Measurements from ENCODE around the gene NEK9.
A peak's percentile ranks its signal among the peaks of the same experiment; 100 is the strongest.
"Not testable (repeated sequence)": the region's sequence is repeated elsewhere in the genome, so short reads cannot be mapped to it uniquely, and the experiment has no call there.

The NEK9 gene

DNA sequence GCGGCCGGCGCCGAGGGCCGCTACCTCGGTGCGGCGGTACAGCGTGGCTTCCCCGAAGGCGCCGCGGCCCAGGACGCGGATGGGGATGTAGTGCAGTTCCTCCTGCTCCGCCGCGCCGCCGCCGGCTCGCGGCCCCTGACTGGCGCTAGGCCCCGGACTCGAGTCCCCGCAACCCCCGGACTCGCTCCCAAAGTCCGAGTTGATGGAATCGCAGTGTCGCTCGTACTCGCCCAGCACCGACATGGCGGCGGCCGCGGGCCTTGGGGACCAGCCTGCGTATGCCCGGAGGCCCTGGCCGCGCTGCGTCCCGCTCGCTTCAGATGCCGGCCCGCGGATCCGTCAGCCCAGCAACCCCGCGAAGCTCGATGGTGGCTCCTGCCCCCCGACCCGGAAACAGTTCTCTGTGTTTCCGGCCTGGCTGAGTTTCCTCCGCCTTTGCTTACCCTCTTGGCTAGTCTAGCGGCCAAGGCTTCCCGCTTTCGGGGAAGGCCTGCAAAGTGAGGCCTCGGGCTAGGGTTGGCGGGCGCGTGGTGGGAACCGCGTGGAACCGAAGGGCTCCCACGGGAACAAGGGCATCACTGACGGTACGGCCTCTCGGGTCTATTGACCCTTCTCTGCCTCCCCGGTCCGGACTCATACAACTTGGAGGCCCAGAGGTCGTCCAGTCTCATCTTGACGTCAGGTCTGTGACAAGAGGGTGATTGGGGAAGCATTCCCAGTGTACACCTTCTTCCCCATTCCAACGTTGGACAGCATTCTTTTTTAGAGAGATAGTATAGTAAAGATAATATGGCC is at the start of gene NEK9:
Gene NEK9 (minus strand): TSS at position 370 of the 795 bp plus-strand sequence. CDS start 127 bp downstream, at position 243.
- DNase-seq (ENCODE audit: low read depth, low spot score) = no peak

GRCh38 chr14:75176142-75176820 is 49.4 kb upstream of the NEK9 start, which contains the start of gene TMED10:
Gene TMED10 (minus strand): TSS chr14:75176612. CDS start chr14:75176579, 33 bp downstream.
- peak; percentile 35 for DNase-seq (ENCODE audit: low read depth, low spot score)

DNA sequence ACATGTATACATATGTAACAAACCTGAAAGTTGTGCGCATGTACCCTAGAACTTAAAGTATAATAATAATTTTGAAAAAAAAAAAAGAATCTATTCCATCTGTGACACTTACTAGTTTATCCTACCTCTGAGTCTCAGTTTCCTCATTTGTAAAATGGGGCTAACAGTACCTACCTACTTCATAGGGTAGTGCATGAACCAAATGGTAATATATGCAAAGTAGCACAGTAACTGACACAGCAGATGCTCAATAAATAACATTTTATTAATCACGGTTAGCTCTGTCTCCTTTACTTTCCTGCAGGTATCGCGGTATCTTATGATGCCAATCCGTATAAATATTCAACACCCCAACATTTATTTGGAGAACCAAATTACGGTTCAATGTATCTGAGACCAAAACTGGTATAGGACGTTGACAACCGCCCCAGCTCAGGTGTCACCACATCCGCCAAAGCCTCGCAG is 48.9 kb upstream of the NEK9 start:
- no peak for DNase-seq (ENCODE audit: low read depth, low spot score)

GRCh38 chr14:75174066-75174465 is 47.2 kb upstream of the NEK9 start:
- no peak for DNase-seq (ENCODE audit: low read depth, low spot score)

DNA sequence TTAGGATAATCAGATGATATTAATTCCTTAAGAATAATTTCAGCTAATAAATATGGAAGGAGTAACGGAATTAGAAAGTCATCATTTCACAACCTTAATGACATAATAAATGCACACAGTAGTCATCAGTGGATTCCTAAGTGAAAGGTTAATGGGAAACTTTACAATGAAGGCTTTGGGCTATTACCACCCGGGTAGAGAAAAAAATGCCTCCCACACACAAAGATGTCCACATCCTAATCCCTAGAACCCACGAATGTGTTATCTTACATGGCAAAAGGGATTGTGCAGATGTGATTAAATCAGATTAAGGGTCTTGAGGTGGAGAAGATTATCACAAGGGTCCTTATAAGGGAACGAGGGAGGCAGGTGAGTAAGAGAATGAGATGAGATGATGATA is 43.9 kb upstream of the NEK9 start:
- DNase-seq (ENCODE audit: low read depth, low spot score) = no peak

GRCh38 chr14:75168586-75169335 is 41.9 kb upstream of the NEK9 start:
- no peak for DNase-seq (ENCODE audit: low read depth, low spot score)

DNA sequence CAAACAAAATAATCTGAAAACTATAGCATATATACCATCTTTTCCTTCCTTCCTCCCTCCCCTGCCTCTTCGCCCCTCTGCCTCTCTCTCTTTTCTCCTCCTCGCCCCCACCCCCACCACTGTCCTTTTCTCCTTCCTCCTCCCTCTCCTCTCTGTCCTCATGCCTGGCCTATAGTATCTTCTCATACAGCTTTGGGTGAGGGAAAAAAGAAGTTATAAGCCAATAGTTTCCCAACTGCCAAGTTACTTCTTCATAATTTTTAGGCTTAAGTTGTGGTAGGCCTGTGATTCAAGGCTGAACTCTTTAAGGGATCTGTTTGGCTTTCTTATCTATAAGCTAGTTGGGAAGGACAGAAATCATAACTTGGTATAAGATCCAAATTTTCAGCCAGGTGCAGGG is 40.5 kb upstream of the NEK9 start:
- DNase-seq (ENCODE audit: low read depth, low spot score) = no peak

DNA sequence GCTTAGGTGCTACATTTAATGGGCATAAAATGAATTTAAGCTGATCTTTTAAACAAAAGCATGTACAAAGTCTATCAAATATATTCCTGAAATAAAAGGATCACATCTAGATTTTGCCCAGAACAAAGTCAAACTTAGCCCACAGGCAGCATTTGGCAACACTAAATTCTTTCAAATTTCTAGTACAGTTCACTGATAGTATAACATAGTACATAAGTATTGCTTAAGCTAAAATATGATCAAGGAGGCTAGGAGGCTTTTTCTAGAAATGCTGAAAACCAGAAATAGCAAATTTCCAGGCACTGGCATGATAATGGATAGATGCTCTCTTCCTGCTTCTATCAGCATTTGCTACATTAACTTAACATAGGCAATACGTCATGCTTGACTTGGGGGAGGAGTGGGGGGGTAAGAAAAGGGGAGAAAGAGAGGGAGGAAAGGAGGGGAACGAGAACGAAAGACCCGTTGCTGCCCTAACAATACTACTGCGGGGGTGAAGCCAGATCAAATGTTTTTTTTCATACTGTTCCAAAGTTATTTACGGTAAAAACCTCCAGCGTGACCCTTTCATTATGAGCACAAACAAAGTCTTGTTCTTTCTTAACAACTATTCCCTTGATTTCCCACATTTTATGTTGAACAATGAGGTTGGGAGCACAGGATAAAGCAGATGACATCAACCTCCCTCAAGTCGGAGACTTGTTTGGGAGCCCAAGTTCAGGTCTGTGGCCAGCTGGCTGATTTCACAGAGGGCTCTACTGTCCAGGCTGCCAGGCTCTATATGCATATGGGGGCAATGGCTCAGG is 38.9 kb upstream of the NEK9 start:
- DNase-seq (ENCODE audit: low read depth, low spot score) = no peak

GRCh38 chr14:75164809-75165208 is 38.0 kb upstream of the NEK9 start:
- no peak for DNase-seq (ENCODE audit: low read depth, low spot score)

DNA sequence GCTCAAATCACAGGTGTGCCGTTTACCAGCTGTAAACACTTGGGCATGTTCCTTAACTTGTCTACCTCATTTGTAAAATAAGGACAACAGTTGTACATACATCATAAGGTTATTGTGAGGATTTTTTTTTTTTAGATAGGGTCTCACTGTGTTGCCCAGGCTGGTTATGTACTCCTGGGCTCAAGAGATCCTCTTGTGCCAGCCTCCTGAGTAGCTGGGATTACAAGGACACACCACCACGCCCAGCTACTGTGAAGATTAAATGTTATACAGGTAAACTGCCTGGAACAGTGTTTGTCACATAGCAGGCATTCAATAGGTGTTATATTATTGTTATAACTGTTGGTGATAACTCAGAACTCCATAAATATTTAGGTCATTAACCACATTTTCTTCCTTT is 36.8 kb upstream of the NEK9 start:
- no peak for DNase-seq (ENCODE audit: low read depth, low spot score)

DNA sequence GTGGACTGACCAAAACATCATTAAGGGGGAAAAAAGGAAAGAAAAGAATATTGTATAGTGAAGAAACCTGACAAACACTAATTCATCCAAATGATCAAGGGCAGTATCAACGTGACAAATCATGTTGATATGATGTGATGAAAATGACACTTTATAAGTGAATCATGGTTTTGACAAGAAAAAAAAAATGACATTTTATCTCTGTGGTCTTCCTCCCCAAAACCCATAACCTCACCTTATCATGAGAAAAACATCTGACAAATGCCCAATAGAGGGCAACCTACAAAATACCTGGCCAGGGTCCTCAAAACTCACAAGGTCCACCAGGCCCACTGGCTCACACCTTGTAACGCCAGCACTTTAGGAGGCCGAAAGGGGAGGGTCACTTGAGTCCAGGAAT is 35.8 kb upstream of the NEK9 start:
- no peak for DNase-seq (ENCODE audit: low read depth, low spot score)

GRCh38 chr14:75158843-75159614 is 32.2 kb upstream of the NEK9 start:
- DNase-seq (ENCODE audit: low read depth, low spot score) = no peak

GRCh38 chr14:75156901-75157300 is 30.1 kb upstream of the NEK9 start:
- DNase-seq (ENCODE audit: low read depth, low spot score) = no peak

- no peak for DNase-seq (ENCODE audit: low read depth, low spot score)
Observed at GRCh38 chr14:75156111-75156510, 29.3 kb upstream of the NEK9 start.

- no peak for DNase-seq (ENCODE audit: low read depth, low spot score)
Observed at GRCh38 chr14:75155169-75155568, 28.3 kb upstream of the NEK9 start.

DNA sequence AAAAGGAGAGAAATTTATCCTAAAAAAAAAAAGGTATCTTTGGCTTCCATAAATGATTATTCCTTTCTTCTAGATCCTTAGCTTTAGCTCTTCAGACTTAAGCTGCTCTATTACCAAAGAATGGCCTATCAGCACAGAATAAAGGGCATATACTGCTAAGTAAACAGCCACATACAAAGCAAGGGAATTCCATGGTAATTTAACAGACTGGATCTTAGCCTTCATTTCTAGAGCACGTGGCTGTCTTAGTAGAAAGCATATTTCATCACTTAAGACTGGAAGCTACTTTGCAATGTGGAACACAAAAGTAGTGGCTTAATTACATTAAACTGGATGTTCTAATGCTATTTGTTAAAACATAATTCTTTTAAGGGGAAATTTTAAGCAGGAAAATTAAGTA is 26.4 kb upstream of the NEK9 start:
- no peak for DNase-seq (ENCODE audit: low read depth, low spot score)

- DNase-seq (ENCODE audit: low read depth, low spot score) = no peak
Observed at GRCh38 chr14:75151851-75152250, 25.0 kb upstream of the NEK9 start.

DNA sequence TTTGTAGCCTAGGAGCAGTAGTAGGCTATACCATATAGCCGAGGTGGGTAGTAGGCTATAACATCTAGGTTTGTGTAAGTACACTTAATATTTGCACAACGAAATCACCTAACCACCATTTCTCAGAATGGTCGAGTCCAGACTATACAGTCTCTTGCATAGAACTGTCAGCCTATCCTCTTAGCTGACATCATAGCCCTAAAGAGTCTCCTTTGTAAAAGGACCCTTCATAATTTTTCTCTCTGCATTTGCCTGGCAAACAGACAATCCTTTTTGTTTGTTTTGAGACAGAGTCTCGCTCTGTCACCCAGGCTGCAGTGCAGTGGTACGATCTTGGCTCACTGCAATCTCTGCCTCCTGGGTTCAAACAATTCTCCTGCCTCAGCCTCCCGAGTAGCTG is 23.8 kb upstream of the NEK9 start:
- DNase-seq (ENCODE audit: low read depth, low spot score) = not testable (repeated sequence)

- DNase-seq (ENCODE audit: low read depth, low spot score) = no peak
Observed at GRCh38 chr14:75150150-75150549, 23.3 kb upstream of the NEK9 start.

DNA sequence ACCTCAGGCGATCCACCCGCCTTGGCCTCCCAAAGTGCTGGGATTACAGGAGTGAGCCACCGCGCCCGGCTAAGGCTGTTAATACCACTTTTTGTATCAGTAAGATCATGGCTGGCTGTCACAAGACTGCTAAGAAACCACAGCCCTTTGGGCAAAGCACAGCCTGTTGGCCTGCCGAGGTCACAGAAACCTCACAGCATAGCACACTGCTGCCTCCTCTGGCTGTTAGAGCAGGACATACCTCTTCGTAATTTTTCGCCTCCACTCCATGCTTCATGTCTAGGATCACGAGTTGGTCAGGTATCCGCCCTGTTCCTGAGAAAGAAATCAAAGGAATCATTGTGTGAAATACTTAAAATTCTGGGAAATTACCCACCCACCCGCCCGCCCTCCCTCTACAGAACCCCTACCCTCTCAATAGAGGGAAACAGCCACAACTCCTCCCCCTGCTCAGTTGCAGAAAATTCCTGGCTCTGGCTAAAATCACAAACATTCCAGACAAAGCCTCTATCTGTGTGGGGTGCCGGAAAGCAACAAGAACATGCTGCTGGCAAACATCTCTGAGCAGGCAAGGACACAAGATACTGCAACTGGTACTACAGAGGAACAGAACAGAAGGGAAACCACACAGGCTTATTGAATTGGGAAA is 20.7 kb upstream of the NEK9 start:
- DNase-seq (ENCODE audit: low read depth, low spot score) = no peak
